Dermis blood vessel endothelial cell (primary cell): ENCODE measurements around the gene CYB5D1. TPM values are rescaled to one million over a fixed set of nuclear protein-coding genes. Genes with fewer than 3 reads are reported as not detected.

ENCODE experiments used
- DNase-seq: peaks from one replicate; pipeline ENCODE4 v3.0.0; 2010
- total RNA-seq: library from RNA; depleted of rRNA; stranded (reverse); fragments of >200 nt; gene quantifications from 2 replicates; pipeline ENCODE4 v1.2.3, GENCODE V29; 2014

The CYB5D1 gene
- total RNA-seq, 1 donor from 2014 or later: 15.1 TPM

DNA sequence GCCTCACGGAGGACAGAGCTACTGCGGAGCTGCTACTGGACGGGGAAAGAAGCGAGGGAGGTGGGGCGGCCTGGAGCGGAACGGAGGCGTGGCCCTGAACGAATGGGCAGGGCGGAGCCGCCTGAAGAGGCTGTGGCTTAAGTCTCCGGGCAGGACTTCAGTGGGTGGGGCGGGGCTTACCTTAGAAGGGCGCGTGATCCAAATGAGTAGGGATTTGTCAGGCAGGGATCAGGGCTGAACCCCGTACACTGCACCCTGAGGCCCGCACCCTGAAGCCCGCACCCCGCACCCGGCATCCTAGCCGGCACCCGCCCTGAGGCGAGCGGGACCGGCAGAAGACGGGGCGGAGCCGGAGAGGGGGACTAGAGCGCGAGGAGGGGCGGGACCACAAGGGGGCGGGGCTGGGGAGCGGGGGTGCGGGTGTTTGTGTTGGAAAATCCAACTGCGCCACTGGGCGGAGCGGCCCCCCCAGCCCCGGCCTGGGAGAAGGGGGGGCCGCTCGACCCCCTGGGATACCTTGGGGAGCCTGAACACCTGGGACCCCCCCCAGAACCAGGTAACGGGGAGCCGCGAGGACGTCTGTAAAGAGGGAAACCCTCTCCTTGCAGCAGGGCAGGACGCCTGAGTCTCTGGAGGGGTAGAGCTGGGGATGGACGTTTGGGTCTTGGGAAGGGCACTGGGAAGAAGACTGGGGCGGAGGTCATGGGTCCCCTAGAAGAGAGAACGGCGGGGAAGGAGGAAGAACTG is 23.8 kb upstream of the CYB5D1 start, which contains the start of gene KDM6B:
Gene KDM6B, plus strand, starts transcription at position 423 of the 747 bp plus-strand sequence. CDS start 11,338 bp downstream, outside the sequence.
- DNase-seq: peak; percentile 94

DNA sequence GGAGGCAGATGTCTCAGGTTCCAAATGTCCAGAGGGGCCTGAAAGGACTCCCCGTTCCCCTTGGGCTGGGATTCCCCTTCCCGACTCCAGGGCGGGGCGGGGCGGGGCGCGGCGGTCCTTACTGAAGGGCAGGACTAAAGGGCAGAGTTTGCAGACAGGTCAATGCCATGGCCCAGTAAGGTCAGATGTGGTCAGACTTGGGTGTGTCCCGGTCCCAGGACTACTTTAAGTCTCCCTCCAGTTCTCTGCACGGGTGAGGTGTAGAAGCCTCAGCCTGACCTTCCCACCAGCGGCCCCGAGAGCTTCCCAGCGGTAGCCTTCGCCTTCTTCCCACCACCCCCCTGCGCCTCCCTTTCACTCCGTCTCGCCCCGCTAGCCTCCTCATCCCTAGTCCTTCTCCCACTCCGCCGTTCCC is 23.3 kb upstream of the CYB5D1 start:
- no peak for DNase-seq

DNA sequence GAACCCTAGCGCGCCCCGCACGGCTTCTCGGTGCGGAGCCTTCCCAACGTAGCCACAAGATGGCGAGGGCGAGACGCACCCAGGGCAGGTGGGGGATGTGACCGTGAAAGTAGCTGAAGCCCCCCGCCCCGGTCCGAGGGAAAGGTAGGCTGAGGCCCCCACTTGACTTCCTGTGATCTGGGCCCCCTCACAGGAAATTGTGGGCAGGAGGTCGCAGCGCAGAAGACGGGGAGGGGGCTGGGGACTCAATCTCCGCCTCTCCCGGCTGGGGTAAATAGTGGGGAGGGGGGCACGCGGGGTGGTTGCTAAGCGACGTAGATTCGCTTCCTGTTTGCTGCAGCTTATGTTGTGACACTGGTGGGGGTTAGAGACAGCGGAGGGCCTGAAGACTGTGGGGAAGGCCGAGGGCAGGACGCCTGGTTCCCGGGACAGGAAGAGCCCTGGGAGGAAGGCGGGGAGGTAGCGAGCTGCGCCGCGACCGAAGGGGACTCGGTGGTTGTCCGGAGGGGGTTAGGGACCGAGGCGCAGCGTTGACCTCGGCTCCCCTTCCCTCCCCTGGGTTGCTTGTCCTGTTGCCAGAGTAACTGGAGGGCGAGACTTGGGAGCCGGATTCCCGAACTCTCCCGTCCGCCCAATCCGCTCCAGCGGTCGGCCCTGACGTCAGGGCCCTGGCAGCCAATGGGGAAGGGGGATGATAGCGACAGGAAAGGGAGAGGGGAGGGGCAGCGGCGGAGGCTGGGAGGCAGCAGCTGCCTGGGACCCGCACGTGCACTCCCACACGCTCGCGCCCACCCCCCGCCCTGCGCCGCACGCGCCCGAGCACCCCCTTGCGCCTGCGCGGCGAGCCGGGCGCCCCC is 22.6 kb upstream of the CYB5D1 start:
- DNase-seq: peak; percentile 99

DNA sequence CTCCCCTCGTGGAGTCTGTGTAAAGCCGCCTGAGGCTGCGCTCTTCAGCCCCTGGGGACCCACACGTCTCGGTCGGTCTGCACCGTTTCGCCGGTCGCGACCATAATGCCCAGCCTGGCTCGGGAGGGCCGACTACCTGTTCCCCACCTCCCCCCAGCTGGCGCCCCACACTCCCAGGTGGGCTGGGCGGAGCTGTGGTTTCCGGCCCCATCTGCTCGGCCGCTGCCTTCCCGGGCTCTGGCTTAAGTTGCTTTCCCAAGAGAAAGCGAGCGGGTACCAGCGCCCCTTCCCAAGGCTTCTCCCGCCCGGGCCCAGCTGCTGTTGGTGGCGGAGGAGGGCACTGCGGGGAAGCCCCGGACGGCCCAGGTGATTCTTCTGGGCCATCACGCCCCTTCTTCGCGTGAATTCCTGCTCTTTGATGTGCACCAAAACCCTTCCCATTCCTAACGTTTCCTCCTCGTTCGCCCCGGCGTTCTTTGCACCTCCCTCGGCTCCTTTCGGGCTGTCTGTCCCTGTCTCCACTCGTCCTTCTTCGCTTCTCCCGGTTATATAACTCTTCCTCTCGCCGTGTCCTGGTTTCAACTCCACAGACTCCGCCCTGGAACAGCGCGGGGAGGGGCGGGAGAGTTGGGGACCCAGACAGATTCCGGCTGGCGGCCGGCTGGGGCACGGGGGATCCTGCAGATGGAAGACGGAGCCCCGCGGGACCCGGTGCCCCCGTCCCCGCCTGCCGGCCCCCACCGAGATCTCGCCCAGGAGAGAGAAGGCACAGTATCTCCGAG is 21.8 kb upstream of the CYB5D1 start:
- DNase-seq: peak; percentile 59

DNA sequence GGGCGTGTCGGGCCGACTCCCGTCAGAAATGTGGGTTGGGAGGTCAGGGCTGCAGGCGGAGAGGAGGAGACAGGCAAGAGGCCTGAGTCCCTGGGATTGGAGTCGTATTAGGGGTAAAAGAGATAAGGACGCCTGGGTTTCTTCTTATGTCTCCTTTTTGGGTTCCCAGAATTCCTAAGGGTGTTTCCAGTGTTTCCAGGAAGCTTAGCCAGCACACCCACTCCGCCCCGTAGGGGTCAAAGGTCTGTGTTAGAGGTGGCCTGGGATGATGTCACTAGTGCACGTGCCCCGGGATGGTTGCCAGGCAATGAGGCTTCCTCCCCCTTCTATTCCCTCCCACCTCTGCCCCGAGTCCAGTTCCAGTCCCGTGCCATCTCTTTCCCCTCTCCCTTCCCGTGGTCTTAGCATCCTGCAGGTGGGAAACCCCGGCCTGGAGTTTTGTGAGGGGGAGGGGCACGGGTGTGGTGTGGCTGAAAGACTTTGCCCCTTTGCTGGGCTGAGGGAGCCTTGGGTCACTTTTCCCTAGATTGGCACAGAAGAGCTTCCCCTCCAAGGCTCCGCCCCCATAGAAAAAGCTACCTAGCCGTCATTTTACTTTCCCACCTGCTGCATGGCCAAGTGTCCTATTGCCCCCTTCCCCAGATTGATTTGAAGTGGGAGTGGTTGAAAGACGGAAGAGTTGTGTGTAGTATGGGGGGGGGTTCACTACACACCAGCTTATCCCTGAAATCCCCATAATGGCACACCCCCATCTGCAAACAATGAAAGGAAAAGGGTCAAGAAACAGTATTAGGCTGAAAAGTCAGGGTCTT is 21.0 kb upstream of the CYB5D1 start:
- peak; percentile 97 for DNase-seq

DNA sequence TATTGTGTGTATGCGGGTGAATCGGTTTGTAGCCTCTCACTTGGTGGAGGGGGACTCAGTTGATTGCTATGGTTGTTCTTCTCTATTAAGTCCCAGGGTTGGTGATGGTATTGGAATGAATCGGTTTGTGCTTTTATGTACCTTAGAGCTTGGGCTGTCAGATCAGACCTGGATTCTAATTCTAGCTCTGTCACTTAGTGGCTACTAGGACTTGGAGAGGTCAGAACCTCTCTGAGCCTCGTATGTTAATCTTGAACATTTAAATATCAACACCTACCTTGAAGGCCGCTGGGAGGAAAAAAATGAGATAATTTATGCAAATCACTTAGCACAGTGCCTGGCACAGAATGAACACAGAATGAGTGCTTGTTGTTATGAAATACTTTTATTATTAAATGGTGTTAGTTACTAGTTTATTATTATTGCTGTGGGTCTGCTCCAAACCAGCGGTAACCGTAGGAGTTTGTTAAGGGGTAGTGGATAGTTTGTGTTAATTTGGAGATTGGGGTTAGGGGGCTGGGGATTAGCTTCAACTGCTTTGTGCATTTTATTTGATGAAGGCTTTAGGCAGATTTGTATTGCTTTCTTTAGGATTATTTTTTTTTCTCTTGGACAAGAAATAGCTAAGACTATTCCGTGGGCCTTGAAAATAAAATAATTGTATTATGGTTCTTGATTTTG is 20.3 kb upstream of the CYB5D1 start:
- DNase-seq: peak; percentile 25

DNA sequence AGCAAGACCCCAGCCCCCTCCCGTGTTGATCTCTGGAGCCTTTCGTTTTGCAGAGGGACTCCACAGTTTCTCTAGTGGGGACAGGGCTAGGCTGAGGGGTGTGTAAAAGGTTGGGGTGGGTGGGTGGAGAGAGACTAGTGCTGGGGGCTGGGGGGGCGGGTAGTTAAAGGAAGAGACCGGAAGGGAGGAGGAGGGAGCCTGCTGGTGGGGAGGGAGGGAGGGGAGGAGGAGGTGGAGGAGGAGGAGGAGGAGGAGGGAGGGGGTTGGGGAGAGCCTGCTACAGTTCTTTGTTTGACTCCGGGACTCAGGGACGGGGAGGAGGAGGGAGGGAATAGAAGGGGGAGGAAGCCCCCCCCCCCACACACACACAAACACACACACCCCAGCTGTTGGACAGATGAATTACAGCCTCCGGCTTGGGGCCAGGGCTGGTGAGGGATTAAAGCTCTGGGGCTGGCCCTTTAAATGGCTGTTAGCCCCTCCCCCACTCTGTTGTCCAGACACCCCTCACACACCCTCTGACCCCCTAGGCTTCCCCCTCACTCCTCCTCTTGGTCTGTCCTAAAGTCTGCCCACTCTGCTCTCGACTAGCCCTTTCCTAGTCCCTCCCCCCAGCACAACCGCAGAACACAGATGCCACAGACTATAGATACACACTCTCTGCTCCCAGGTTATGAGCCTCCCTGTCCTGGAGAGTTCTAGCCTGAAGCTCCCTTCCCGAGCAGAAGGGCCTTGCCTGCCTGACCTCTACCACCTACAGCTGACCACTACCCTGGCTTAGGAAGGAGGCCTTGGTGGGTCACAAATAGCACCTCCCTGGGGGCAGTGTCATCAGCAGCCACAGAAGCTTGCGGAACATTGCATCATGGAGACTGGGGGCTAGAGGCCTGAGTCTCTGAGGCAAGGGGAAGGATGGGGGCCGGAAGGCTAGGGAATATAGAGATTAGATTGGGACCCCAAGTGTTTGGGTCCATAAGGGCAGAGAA is 19.4 kb upstream of the CYB5D1 start:
- DNase-seq: peak; percentile 54

DNA sequence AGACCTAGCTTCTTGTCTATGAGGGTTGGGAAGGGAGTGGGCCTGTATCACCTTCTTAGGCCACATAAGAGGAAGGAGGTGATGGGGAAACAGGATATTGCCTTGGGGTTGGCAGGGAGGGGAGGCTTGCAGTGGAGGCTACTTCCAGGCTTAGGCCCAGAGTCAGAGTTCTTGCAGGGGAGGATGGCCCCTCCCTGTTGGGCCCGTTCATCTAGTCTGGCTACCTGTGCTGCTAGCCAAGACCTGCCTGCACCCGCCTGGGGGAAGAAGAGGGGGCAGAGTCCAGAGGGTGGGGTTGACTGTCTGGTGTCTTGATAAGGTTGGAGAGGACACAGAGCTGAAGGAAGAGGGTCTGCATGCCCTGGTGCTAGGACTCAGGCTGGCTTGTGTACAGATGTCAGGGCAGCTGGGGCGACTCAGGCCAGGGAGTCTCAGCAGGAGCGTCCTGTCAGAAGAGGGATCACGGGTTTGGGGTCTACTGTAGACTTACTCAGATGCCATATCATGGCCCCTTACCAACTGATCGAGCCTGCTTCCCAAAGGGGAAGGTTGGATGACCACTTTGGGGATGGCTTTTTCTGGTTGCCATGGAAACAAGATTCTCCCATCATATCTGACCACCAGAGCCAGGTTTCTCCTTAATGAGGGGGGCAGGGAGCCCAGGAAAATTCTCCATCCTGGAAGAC is 18.5 kb upstream of the CYB5D1 start:
- DNase-seq: no peak

DNA sequence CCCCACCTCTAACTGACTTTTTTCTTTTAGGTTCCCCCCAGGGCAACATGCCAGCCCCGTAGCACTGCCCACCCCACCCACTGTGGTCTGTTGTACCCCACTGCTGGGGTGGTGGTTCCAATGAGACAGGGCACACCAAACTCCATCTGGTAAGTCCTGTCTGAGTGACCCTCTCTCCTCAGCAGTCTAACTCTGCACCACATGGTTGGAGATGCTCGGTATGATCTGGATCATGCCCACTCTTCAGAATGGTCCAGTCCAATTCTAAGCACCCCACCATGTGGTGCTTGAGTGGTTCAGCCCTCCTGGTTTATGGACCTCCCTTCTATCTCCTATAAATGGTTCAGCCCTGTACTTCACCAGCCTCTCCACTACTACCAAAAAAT is 17.9 kb upstream of the CYB5D1 start:
- DNase-seq: no peak

DNA sequence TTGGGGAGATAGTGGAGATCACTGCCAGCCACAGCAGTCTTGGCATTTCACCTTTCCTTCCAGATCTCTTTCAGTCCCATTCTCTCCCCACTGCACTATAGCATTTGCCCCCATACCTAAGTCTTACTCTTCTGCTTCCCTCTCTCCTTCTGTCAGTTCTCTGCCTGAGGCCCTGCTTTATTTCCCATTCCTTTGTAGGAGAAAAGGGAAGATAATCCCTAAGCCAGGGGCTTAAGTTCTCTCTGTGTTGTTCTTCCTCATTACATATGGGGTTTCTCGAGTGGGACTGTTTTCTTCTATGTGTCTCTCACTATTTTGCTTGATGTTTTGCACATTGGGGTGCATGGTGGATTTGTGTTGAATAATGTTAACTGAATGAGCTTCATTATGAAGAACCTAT is 17.4 kb upstream of the CYB5D1 start:
- DNase-seq: no peak

DNA sequence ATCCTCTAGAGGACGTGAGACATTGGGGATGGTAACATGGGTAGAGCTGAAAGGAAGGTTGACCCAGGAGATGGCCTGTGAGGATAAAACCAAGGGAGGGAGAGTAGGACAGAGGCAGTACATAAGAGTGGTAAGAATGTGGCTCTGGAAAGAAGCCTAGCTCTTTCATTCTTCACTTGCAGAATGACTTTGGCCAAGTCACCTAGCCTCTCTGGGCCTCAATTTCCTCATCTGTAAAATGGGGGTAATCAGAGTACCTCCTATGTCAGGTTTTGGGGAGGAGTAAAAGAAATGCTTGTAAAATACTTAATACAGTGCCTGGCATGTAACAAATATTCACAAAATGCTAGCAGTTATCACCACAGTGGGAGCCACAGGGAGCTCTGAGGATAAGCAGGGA is 16.9 kb upstream of the CYB5D1 start:
- no peak for DNase-seq

DNA sequence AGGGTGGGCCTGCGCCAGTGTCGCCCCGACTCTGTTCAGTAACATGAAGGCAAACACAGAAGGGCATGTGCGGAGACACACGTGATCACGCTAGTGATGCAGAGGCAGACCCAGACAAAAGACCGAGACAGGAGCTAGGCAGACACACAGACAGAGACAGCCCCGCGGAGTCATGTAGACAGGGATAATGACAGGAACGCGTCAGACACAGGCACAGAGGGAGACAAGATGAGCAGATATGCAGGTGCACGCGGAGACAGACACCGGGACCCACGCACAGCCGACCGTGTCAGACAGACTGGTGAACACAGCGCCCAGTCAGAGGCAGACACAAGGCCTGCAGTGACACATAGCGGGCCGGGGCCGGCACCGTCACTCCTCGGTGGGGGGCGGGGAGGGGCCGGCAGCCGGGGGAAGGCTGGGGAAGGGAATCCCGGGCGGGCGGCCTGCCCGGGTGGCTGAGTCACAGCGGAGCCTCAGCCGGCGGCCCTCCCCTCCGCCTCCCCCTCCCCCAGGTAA is 16.3 kb upstream of the CYB5D1 start:
- DNase-seq: peak; percentile 93

DNA sequence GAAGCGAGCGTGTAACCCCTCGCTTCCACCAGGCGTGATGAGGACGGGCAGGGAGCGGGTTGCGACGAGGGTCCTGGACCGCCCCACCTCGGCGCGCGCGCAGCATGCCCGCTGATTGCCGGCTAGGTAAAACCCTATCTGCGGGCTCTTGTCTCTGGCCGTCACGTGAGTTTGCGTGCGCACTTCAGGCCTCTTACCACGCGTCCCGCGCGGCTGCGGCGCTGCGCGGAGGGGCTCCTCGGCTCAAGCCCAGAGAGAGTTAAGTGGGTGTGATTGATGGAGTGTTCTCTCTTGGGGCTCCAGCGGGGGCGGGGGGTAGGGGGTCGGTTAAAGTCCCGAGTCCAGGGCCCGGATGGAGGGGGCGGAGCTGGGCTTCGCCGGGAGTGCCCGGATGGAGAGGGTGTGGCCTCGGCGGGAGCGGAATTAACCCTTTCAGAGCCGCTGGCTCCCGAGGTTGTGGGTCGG is 15.9 kb upstream of the CYB5D1 start:
- peak; percentile 90 for DNase-seq

DNA sequence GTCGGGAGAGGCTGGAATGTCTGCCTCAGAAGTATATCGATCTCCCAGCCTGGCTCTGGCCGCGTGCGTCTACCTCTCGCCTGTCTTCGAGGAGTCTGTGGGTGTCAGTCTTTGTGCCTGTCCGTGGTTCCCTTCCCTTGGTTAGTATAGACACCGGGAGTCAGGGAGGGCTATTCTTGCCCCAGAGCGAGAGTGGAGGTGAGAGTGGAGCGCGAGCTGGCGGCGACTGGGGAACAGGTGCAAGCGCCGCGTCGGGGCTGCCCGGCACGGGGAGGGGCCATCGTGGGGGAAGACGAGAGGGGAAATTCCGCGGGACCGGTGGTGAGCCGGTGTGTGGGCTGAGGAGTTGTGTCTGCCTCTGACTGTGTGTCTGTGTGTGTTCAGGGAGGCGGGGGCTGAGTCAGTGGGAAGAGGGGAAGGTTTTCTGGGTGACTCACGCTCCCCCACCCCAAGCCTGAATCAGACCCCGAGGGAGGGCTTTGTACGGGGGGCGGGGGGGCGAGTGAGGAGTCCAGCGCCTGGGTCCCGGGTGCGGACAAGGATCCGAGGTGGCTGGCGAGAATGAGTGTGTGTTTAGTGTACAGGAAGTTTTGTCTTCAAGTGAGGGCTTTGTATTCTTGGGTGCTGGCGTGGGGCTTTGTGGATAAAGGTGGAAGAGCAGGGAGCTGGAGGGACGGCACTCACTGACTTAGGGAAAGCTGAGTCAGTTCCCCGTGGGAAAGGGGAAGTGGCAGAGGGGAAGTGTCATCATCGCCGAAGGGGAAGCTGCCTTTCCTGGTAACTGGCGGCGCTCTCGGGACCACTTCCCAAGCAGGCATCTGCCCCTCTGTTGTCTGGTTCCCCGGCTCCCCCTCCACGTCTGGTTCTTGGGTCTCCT is 15.2 kb upstream of the CYB5D1 start:
- DNase-seq: peak; percentile 97

DNA sequence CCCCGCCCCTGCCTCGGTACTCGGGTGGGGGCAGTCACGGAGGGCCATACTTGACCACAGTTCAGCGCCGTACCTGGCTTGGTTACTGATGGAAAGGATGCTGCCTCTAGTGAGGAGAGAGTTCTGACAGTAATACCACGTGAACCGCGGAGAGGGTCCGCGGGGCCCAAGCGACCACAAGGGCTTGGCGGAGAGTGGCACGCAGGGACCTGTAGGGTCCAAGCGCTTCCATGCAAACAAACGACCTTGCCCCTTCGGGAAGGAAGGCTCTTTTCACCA is 14.6 kb upstream of the CYB5D1 start:
- no peak for DNase-seq

DNA sequence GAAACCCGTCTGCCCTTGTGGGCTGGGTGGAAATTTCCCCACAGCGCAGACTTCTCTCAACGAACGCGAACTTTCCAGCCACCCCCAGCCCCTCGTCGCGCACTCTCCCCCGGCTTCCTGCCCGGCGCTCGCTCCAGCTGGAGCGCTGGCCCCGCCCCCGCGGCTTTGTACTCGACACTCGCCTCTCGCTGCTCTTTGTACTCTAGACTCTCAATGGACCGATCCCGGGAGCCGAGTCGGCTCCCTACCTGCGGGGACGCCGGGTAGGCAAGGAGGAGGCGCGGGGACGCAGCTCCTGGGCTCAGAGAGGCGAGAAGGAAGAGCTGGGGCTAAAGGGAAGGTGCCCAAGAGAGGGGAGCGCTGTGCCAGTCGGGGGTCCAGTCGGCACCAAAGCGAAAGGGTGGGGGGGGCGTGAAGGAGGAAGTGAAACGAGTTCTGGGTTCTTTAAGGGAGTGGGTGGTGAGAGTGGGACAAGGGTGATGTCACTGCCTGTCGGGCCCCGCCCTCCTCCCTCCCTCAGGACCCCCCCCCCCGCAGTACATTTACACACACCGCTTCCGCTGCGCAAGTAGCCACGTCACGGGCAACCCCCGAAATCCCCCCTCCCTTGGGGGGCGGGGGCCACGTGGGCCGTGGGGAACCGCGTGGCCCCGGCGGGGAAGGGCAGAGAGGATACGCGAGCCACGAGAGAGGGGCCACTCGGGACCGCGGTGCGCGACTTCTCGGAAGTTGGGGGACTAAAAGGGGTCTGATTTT is 14.1 kb upstream of the CYB5D1 start:
- DNase-seq: peak; percentile 92

DNA sequence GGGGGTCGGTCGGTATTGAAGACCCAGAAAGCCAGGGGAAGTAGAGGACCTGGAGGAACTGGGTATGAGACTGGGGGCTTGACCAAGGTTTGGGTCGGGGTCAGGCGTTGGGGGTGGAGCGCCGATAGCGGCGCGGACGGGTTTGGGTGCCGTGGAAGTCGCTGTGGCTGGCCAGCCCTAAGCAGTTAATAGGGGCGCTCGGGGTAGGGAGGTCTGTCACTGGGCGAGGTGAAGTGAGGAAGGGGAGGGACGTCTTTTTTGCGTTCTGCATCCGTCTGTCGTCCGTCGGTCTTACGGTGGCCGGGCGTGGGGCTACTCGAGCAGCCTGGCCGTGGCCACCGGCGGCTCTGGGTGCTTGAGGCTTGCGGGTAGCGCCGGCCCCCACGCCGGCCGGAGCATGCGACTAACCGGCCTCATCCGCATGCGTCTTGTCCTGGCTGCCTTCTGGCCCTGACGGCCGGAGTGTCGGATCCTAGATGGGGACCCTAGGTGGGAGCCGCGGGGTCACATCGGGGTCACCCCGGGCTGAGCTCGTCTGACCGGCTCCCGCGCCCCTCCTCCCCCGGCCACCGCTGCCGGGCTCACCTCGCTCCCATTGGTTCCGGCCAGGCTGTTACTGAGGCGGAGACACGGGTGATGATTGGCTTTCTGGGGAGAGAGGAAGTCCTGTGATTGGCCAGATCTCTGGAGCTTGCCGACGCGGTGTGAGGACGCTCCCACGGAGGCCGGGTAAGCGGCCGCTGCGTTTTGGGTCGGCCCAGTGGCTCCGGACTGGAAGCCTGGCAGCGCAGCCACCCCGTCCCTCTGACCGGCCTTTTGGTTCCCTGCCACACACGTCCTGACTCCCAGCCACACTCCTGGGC is 13.3 kb upstream of the CYB5D1 start:
- DNase-seq: peak; percentile 97
